M059J (cell line): ENCODE data around the gene POFUT2. TPM values are rescaled to one million over a fixed set of nuclear protein-coding genes. Genes with fewer than 3 reads are reported as not detected.

Experiments
- DNase-seq: peaks from one replicate; pipeline ENCODE4 v3.0.0-alpha.2; 2012; ENCODE audit warnings: low read depth
- total RNA-seq: library from RNA; depleted of rRNA; stranded (reverse); fragments of >200 nt; shearing (Covaris generic); gene quantifications from 2 replicates; pipeline ENCODE4 v1.2.3, GENCODE V29; 2014

The POFUT2 gene
- total RNA-seq, 1 experiment from 2014 or later: 81.8 TPM

GRCh38 chr21:45250914-45251634 is 36.6 kb downstream of the POFUT2 start:
- DNase-seq: no peak

GRCh38 chr21:45250272-45250671 is 37.4 kb downstream of the POFUT2 start:
- DNase-seq: no peak

- no peak for DNase-seq
Measured at GRCh38 chr21:45249626-45250025, 38.1 kb downstream of the POFUT2 start.

- DNase-seq: peak; percentile 75
Measured at GRCh38 chr21:45248893-45249381, 38.8 kb downstream of the POFUT2 start.

GRCh38 chr21:45248301-45248892 is 39.3 kb downstream of the POFUT2 start:
- no peak for DNase-seq

GRCh38 chr21:45246386-45247320 is 41.0 kb downstream of the POFUT2 start:
- no peak for DNase-seq

- no peak for DNase-seq
Measured at GRCh38 chr21:45244799-45245340, 42.8 kb downstream of the POFUT2 start.

- DNase-seq: no peak
Measured at GRCh38 chr21:45243603-45244002, 44.1 kb downstream of the POFUT2 start.

- no peak for DNase-seq
Measured at GRCh38 chr21:45241357-45241756, 46.3 kb downstream of the POFUT2 start.

- no peak for DNase-seq
Measured at GRCh38 chr21:45237401-45237800, 50.3 kb downstream of the POFUT2 start.

GRCh38 chr21:45236481-45236880 is 51.2 kb downstream of the POFUT2 start:
- DNase-seq: peak; percentile 31

- no peak for DNase-seq
Measured at GRCh38 chr21:45235488-45235887, 52.2 kb downstream of the POFUT2 start.

- DNase-seq: no peak
Measured at GRCh38 chr21:45234965-45235364, 52.7 kb downstream of the POFUT2 start.

GRCh38 chr21:45234127-45234526 is 53.6 kb downstream of the POFUT2 start:
- DNase-seq: no peak

- no peak for DNase-seq
Measured at GRCh38 chr21:45231705-45232104, 56.0 kb downstream of the POFUT2 start.

GRCh38 chr21:45228656-45229240 is 58.9 kb downstream of the POFUT2 start:
- DNase-seq: peak; percentile 51

- peak; percentile 100 for DNase-seq
Measured at GRCh38 chr21:45228171-45228641, 59.5 kb downstream of the POFUT2 start.

- no peak for DNase-seq
Measured at GRCh38 chr21:45227735-45228134, 60.0 kb downstream of the POFUT2 start.

- DNase-seq: peak; percentile 36
Measured at GRCh38 chr21:45226540-45227326, 61.0 kb downstream of the POFUT2 start.

GRCh38 chr21:45225741-45226327 is 61.9 kb downstream of the POFUT2 start:
- no peak for DNase-seq
